Ovary (tissue), 10 donors: ENCODE measurements around the gene BDH1. TPM values are rescaled to one million over a fixed set of nuclear protein-coding genes. Genes with fewer than 3 reads are reported as not detected.
"Not testable (repeated sequence)": the region's sequence is repeated elsewhere in the genome, so short reads cannot be mapped to it uniquely, and the experiment has no call there.

Source experiments
- DNase-seq, 5 donors: peaks; one replicate each; pipeline ENCODE4 v3.0.0-alpha.2; 2019 to 2020
- H3K27ac ChIP-seq, 2 donors: fragments of 200-600 bp; one replicate each; pipeline versions ENCODE4 v1.5.1 to v1.8.0; 2019 to 2022
- H3K27me3 ChIP-seq: fragments of 200-600 bp; one replicate; pipeline ENCODE4 v1.8.0; 2022
- H3K36me3 ChIP-seq: fragments of 200-600 bp; sonication (generic); one replicate; pipeline ENCODE4 v1.5.1; 2019
- H3K4me1 ChIP-seq: one replicate; pipeline ENCODE4 v1.8.1; 2013; ENCODE audit warnings: mild to moderate bottlenecking, moderate library complexity; ENCODE audit not compliant: insufficient read depth
- H3K4me3 ChIP-seq: fragments of 200-600 bp; sonication (generic); one replicate; pipeline ENCODE4 v1.5.1; 2017
- H3K9me3 ChIP-seq, 2 donors: fragments of 200-600 bp in 1 of 2; sonication (generic) in 1 of 2; one replicate each; pipeline versions ENCODE4 v1.5.1 to v1.8.1; 2013 to 2019; ENCODE audit warnings: mild to moderate bottlenecking in 1 of 2, moderate library complexity in 1 of 2
- EP300 ChIP-seq: sonication (generic); formaldehyde crosslinking; IDR thresholded peaks from one replicate; pipeline ENCODE4 v1.6.1; 2017; ENCODE audit warnings: antibody characterized with exemption
- POLR2A ChIP-seq: fragments of 450-650 bp; IDR thresholded peaks from one replicate; pipeline ENCODE4 v1.6.1; 2017; ENCODE audit warnings: antibody characterized with exemption, mild to moderate bottlenecking, moderate library complexity
- WGBS, 3 donors: extraction: QIAGEN DNeasy Blood & Tissue Kit in 1 of 3; methylation state at CpG; one replicate each; pipeline versions ENCODE4 v1.1.5 to v1.1.7; 2013 to 2017; 5-methylcytosine and 5-hydroxymethylcytosine counted together
- intact Hi-C, 4 donors: fragments of 100-400 bp; cut with DNase I; formaldehyde crosslinking; loops; one replicate each; pipeline versions ENCODE4 v1.11.0 to v1.15.1; 2022 to 2023
- long read RNA-seq, 3 donors: library from polyadenylated mRNA in 2 of 3; unstranded in 2 of 3; transcript quantifications; one replicate each; pipeline ENCODE4 v2.0.0 and lab custom pipeline, GENCODE V29; 2021 to 2026
- polyA plus RNA-seq, 2 donors: library from polyadenylated mRNA; stranded (reverse); fragments of 200-250 nt in 1 of 2; fragments of 350-450 nt in 1 of 2; fragmentation: Illumina TruSeq in 1 of 2; extraction: RNeasy Lipid Tissue Mini Kit (QIAGEN cat#74804) in 1 of 2; gene quantifications; one replicate each; pipeline ENCODE4 v1.2.3, GENCODE V29; 2013 to 2014
- total RNA-seq, 7 donors: library from RNA; depleted of rRNA in 2 of 7; stranded (reverse); fragments of >200 nt in 2 of 7; fragmentation: NEBNext Ultra II Directional in 3 of 7; extraction: Animal tissue kit (Norgen Biotek cat#: 25700) in 3 of 7; gene quantifications; one replicate each; pipeline versions ENCODE4 v1.1.0 to v1.2.4, GENCODE V29; 2016 to 2023
- TF ChIP-seq, protein P1 (sequence below), 3 donors: fragments of 450-650 bp in 2 of 3; fragments of 200-600 bp in 1 of 3; IDR thresholded peaks; one replicate each; pipeline versions ENCODE4 v1.5.1 to v1.8.0; 2016 to 2022; ENCODE audit warnings: antibody characterized with exemption in 3 of 3, mild to moderate bottlenecking in 1 of 3
- donor health status: DM: no; HTN: no; CAD: no; lungs with moderate emphysema.
- donor health status: DM: no; HTN: no; CAD: no.
- donor health status: Bipolar disorder and iron deficiency.
- donor health status: DM: yes; HTN: yes; CAD: no.
- donor health status: DM: no; HTN: no; CAD: no.
- donor health status: DM: yes; HTN: yes; CAD: no.

The BDH1 gene, protein sequence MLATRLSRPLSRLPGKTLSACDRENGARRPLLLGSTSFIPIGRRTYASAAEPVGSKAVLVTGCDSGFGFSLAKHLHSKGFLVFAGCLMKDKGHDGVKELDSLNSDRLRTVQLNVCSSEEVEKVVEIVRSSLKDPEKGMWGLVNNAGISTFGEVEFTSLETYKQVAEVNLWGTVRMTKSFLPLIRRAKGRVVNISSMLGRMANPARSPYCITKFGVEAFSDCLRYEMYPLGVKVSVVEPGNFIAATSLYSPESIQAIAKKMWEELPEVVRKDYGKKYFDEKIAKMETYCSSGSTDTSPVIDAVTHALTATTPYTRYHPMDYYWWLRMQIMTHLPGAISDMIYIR
- total RNA-seq (10 to 100 TPM in 3 of 7 donors, 1 to 10 TPM in 4; 3.3 to 15.4 (median 9.9) TPM), polyA plus RNA-seq (10 to 100 TPM; 11.7 to 14.4 TPM)
- long read RNA-seq, donor 1, transcript BDH1-202 (7 exons, 3,455 nt), result major isoform, 10 of 14 reads
- long read RNA-seq, donor 1, partial matches to known transcripts, result 1 of 14 reads
- long read RNA-seq, donor 1, other reads (novel, unspliced or antisense), result 2 of 14 reads
- long read RNA-seq, donor 2, partial matches to known transcripts, result 0 of 2 reads
- long read RNA-seq, donor 2, other reads (novel, unspliced or antisense), result 0 of 2 reads
- long read RNA-seq, donor 3, partial matches to known transcripts, result 0 of 7 reads
- long read RNA-seq, donor 3, other reads (novel, unspliced or antisense), result 2 of 7 reads

DNA sequence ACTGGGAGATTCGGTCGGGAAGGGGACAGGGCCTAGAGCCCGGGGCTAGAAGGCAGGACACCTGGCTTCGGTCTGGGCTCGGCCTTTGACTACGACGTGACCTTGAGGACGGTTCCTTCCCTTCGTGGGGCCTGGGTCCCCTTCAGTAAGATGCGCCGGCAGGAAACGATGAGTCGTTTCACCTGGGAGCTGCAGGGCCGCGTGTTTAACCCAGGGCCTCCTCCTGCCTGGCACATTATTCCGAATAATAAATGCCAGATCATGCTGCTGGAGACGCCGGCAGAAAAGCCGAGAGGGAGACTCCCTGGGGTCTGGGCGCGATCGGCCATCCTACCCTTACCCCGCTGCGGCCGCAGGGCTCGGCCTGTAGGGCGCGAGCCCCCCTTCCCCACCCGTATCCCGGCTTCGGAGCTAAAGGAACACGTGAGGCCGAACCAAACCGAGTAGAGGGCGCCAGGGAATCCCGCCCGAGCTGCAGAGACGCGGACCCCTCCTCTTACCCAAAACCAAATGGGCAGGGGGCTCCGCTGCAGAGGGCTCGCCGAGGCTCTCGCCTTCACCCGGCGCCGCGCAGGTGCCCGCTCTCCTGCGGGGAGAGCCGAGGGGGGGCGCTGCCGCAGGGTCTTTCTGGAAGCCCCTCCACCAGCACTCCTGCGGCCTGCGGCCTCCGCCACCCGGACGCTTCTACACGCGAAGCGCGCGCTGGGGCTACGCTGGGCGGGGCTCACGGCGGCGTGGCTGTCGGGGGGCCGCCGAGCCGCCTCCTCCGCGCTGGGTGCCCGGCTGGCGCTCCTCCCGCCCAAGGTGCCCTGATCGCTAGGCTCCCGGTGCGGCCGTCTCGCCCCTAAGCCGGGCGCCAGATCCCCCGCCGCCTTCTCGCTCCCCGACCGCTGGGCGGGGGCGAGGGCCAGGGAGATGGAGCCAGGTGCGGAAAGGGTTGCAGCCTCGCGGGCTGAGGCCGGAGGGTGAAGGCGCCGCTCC lies at the start of gene BDH1:
Gene BDH1, minus strand, starts transcription at position 688 of the 981 bp plus-strand sequence. CDS start 9,525 bp downstream, outside the sequence.
- no peaks in the 10 kb centered on the region for H3K27me3 ChIP-seq
- intact Hi-C loops, result no loop called here

DNA sequence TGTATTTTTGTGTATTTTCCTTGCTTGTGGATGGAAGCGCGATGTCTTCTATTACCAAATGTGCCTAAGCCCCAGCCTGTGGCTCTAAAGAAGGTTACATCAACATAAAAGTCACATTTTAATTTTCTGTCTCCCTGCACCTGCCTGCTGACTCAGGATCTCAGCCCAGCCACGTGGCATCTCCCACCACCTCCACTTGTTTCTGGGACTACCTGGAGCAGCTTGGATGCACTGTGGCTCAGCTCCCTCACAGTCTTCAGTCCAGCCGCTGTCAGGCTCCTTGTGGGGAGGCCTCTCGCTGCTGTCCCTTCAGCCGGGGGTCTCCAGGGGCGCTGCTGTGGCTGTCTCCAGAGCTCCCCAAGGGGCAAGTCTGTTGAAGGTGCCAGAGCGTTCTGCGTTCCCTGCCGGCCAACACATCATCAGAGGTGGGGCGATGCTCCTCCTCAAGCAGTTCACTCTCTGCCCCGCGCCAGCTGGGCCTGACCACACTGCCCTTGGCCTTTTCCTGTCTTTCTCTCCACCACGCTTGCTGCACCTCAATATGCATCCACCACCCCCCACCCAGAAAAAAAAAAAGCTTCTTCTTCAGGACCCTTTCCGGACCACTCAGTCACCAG lies 47.7 kb upstream of the BDH1 start:
- TF ChIP-seq POLR2A (no peak), EP300 (no peak)
- TF ChIP-seq, protein P1, sequence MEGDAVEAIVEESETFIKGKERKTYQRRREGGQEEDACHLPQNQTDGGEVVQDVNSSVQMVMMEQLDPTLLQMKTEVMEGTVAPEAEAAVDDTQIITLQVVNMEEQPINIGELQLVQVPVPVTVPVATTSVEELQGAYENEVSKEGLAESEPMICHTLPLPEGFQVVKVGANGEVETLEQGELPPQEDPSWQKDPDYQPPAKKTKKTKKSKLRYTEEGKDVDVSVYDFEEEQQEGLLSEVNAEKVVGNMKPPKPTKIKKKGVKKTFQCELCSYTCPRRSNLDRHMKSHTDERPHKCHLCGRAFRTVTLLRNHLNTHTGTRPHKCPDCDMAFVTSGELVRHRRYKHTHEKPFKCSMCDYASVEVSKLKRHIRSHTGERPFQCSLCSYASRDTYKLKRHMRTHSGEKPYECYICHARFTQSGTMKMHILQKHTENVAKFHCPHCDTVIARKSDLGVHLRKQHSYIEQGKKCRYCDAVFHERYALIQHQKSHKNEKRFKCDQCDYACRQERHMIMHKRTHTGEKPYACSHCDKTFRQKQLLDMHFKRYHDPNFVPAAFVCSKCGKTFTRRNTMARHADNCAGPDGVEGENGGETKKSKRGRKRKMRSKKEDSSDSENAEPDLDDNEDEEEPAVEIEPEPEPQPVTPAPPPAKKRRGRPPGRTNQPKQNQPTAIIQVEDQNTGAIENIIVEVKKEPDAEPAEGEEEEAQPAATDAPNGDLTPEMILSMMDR (IDR thresholded peaks at IDR 0.05), result no peak
- no peaks in the 10 kb centered on the region for H3K9me3 ChIP-seq
- intact Hi-C loops, result no loop called here
- peaks cover 10% of the 10 kb centered on the region for H3K4me1 ChIP-seq
- no peak overlapping the region for H3K27ac ChIP-seq
- no peaks in the 10 kb centered on the region for H3K36me3 ChIP-seq
- no peak overlapping the region for H3K4me3 ChIP-seq
- WGBS, 3 donors, result 91 to 96% (median 93%) methylated on average over 15 of the region's 15 CpGs
- DNase-seq, result no peak
- H3K27me3 ChIP-seq, result no peaks in the 10 kb centered on the region

More for the DNA sequence above, at the start of gene BDH1:
- peak within 1 kb of the TSS; percentile 69 for H3K4me3 ChIP-seq
- peak in 4 of 5 donors; percentile 38 to 63 (median 53) for DNase-seq
- 0 to 1% (median 1%) methylated on average over 62 to 96 of the region's 96 CpGs for WGBS, 3 donors
- no peaks in the 10 kb centered on the region for H3K9me3 ChIP-seq
- no peaks in the 10 kb centered on the region for H3K4me1 ChIP-seq
- peak within 1 kb of the TSS; percentile 42 to 93 for H3K27ac ChIP-seq
- TF ChIP-seq, protein P1 (IDR thresholded peaks at IDR 0.05), result peak in 1 of 3 donors; percentile 15
- no peak for TF ChIP-seq POLR2A
- H3K36me3 ChIP-seq, result no peaks in the 10 kb centered on the region

- H3K4me3 ChIP-seq, H3K9me3 ChIP-seq, H3K27me3 ChIP-seq, H3K27ac ChIP-seq, intact Hi-C loops, DNase-seq, H3K36me3 ChIP-seq: not testable (repeated sequence)
- H3K4me1 ChIP-seq, result peaks cover 10% of the 10 kb centered on the region
- 93 to 97% (median 96%) methylated on average over 18 to 30 of the region's 31 CpGs for WGBS, 3 donors
These were observed 46.6 kb upstream of the BDH1 start for GRCh38 chr3:197602351-197602750.

DNA sequence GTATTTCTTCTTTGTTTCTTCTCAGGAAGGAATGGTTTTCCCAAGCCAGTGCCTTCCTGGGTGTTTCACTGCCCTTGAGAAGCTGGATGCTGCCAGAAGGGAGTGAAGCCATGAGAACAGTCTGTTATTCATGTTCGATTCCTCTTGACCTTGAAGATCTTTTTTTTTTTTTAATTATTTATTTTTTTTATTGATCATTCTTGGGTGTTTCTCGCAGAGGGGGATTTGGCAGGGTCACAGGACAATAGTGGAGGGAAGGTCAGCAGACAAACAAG lies 45.7 kb upstream of the BDH1 start:
- intact Hi-C loops, H3K9me3 ChIP-seq, H3K27me3 ChIP-seq, H3K4me3 ChIP-seq, DNase-seq, H3K36me3 ChIP-seq: not testable (repeated sequence)
- WGBS, 3 donors, result 7 to 11% (median 10%) methylated on average over 2 of the region's 2 CpGs
- peak overlapping the region in 1 of 2 donors; percentile 21 for H3K27ac ChIP-seq
- H3K4me1 ChIP-seq, result peaks cover 10% of the 10 kb centered on the region
